ENCODE results near the gene ADGRG3. TPM values are rescaled to one million over a fixed set of nuclear protein-coding genes. Genes with fewer than 3 reads are reported as not detected.

ADGRG3 gene
- total RNA-seq, 1 experiment from 2014 or later, result not detected

- Histone ChIP-seq H3K79me2 (ENCODE audit: insufficient read depth, low read length) (no peaks in the 10 kb centered on the region), H3K4me2 (ENCODE audit: low read length) (no peak overlapping the region), H4K20me1 (ENCODE audit: insufficient read depth) (no peaks in the 10 kb centered on the region), H3K36me3 (ENCODE audit: control insufficient read depth in 1 of 2, insufficient read depth in 2 of 2, low read length in 2 of 2) (no peaks in the 10 kb centered on the region), H3K27ac (ENCODE audit: low read depth, low read length) (no peak overlapping the region), H2AFZ (ENCODE audit: low read depth, low read length, poor library complexity, severe bottlenecking) (no peak overlapping the region), H3K9me2 (ENCODE audit: insufficient read depth) (no peaks in the 10 kb centered on the region), H3K27me3 (ENCODE audit: insufficient read depth, low read length) (no peaks in the 10 kb centered on the region), H3K9me3 (ENCODE audit: control insufficient read depth in 1 of 2, insufficient read depth in 1 of 2, low read depth in 1 of 2, low read length in 2 of 2) (no peaks in the 10 kb centered on the region), H3K4me3 (replicated peaks in 1 of 2; ENCODE audit: low read depth in 1 of 2, low read length in 2 of 2) (no peak overlapping the region), H3K9ac (ENCODE audit: low read length) (no peak overlapping the region), H3K4me1 (ENCODE audit: control insufficient read depth in 1 of 2, insufficient read depth in 2 of 2, low read length in 2 of 2) (peaks cover 32 to 68% of the 10 kb centered on the region in 2 experiments)
- ATAC-seq (no peak), DNase-seq (ENCODE audit: low read depth, low spot score) (no peak)
- intact Hi-C loops (cut with micrococcal nuclease), result no loop called here
- RAD21 ChIA-PET (ENCODE audit: low non-redundant PET in 1 of 2, low total read pairs in 2 of 2, uncharacterized antibody in 2 of 2, unreplicated experiment in 2 of 2), result interaction anchor here in 1 of 2 experiments (0.6 kb wide), 1 partner anchor 162 kb away, joined by 5 read pairs; no protein-coding TSS in a partner anchor
- POLR2A ChIA-PET, result no interaction called here
- CTCF ChIA-PET, result no interaction called here
- no TSS peak for BruUV-seq (replicated peaks)
- no peak for TF ChIP-seq CBX3 (IDR thresholded peaks at IDR 0.05; ENCODE audit: low read depth)
- no peak for TF ChIP-seq POLR2AphosphoS5 (IDR thresholded peaks at IDR 0.05; ENCODE audit: low read depth, low read length)
- TF ChIP-seq CTCF (IDR thresholded peaks at IDR 0.05 in 2 of 3, conservative IDR thresholded peaks at IDR 0.05 in 1 of 3; ENCODE audit: borderline replicate concordance in 1 of 3, insufficient read depth in 1 of 3, low read depth in 2 of 3, low read length in 2 of 3), result no peak
- no peak for TF ChIP-seq YY1 (IDR thresholded peaks at IDR 0.05; ENCODE audit: extremely low read depth, insufficient replicate concordance, low read depth, low read length)
- no peak for TF ChIP-seq FOSL1 (IDR thresholded peaks at IDR 0.05; ENCODE audit: low read depth)
- no peak for TF ChIP-seq SP1 (IDR thresholded peaks at IDR 0.05; ENCODE audit: low read depth)
- no peak for TF ChIP-seq EZH2 (IDR thresholded peaks at IDR 0.05)
- no peak for TF ChIP-seq CEBPB (IDR thresholded peaks at IDR 0.05; ENCODE audit: low read depth)
These were observed 37.7 kb upstream of the ADGRG3 start for GRCh38 chr16:57630407-57630797.

Data from HCT116 (cell line).